Measurements from ENCODE around the gene GPHN.
A peak's percentile ranks its signal among the peaks of the same experiment; 100 is the strongest.

Gene GPHN
- 12.3 to 16.2 reads per million in 2 donors for total RNA-seq

DNA sequence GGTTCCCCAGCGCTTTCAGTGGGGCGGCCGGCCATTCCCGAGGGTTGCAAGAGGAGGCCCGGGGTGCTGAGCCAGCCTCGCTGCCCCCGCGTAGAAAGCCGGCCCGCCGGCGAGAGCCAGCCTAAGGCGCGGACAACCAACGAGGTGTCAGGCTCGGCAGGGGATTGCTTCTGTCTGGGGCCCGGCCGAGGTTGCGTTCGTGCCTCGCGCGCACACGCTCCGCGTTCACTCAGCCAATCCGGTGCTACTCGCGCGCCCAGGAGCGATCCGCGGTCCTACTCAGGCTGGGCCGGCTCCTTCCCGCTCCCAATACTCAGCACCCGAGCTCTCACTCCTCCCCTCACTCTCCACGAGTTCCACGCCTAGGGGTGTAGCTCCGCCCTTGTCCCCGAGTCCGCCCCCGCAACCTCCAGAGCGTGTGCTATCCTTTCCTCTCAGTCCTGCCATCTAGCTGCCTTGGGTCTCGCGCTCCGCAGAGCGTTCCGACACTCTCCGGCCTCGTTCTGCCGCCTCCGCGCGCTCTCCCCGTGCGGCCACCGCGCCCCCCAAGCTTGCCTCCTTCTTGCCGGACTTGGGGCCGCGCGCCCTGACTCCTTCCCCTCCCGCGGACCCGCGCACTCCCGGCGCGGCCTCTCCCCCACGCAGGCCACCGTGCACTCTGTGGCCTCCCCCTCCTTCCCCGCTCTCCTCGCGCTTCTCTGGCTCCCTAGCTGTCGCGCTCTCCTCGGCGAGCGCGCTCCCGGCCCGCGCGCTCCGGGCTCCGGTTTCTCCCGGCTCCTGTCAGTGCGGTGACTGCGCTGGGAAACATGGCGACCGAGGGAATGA lies at the start of gene GPHN:
TSS of gene GPHN (plus strand) at position 426 of the 825 bp plus-strand sequence.
- peak; percentile 65 to 98 (median 80) for DNase-seq

DNA sequence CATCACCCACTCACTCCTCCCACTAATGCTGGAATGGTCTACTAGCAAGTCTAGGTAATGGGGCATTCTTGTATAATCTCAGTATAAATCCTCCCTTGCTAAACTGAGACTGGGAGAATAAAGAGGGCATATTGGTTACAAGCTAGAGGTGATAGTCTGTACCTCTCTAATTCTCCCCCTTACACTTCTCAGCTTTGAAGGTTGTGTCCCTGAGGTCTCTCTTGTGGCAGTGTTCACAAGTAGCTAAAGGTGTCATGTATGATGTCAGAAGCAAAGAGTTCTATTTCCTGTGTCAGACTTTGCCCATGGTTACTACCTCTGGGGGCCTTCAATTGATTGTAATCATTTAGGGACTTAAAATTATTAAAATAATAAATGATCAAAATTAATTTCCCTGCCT lies 48.3 kb upstream of the GPHN start:
- DNase-seq, result peak in 1 of 5 experiments; percentile 15

DNA sequence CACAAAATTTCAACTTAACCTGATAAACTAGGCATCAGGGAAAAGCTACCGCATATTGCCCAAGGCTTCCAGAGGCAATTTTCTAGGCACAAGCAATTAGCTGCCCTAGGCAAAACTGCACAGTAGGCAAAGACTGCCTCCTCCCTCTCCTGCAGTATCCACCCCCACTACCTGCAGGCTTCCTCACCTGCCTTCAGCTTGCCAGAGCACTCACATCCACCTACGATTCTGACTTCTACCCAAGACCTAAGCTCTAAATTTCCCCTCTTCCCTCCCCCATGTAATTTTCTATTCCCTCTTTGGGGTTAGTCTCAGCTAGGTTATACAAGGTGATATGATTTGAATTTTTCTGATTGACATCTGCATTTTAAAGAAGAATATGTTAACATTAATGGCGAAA lies 43.7 kb upstream of the GPHN start:
- DNase-seq, result no peak

DNA sequence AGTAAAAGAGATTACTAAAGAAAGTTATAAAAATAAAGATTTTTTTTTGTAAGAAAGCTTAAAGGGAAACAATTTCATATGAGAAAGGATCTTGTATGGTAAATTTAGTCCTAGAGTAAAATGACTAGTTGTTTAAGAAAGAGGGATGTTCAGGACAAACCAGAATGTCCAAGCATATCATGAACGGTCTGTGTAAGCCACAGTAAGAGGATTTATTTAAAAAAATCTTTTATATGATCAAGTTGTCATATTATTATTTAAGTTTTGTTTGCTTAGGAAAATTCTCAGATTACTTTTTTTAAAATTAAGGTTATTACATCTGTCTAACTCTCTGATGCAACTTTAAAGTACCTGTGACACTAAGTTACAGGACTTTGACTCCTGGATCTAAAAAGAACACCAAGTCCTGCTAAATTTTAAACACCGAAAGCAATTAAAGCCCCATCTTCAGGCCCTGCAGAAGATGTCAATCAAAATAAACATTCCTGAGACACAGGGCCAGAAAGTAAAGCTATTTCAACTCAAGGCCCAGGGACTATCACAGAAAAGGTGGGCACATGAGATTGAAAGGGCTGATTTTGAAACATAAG lies 39.1 kb upstream of the GPHN start:
- DNase-seq, result no peak

DNA sequence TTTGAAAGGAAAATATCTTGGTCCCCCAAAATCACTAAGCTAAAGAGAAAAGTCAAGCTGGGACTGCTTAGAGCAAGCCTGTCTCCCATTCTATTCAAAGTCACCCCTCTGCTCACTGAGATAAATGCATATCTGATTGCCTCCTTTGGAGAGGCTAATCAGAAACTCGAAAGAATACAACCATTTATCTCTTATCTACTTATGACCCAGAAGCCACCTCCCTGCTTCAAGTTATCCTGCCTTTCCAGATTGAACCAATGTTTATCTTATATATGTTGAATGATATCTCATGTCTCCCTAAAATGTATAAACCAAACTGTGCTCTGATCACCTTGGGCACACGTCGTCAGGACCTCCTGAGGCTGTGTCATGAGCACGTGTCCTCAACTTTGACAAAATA lies 36.4 kb upstream of the GPHN start:
- DNase-seq, result no peak

DNA sequence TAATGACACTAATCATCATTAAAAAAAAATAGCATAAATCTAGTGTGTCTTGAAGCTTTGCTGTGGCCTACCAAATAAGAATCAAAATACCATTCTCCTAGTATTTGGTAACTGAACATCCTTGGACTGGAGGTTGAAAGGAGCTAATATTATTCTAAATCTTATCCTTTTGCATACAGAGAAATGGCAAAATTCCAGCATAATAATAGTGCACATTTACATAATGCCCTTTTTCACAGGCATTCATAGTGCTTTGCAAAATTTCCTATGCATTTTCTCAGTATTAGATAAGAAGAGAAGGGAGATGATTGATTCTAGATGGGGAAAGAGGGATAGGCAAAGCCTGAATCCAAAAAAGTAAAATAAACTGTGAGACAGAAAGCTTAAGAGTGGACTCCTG lies 35.7 kb upstream of the GPHN start:
- no peak for DNase-seq

DNA sequence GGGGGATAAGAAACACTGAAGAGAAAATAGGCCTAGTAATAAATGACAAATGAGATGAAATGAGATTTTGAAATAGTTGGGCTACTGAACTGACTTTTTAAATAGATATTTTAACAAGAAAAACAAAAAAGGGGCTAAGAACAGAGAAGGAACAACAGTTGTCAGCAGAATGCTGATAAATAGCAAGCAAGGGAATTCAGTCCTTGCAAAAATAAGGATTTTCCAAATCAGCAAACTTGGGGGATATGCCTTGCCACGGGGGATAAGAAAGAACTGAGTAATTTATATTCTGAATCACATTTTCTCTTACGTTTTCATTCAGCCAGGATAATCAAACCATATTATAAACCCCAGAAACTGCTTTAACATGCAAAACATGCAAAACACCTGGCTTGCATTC lies 34.7 kb upstream of the GPHN start:
- DNase-seq, result no peak

DNA sequence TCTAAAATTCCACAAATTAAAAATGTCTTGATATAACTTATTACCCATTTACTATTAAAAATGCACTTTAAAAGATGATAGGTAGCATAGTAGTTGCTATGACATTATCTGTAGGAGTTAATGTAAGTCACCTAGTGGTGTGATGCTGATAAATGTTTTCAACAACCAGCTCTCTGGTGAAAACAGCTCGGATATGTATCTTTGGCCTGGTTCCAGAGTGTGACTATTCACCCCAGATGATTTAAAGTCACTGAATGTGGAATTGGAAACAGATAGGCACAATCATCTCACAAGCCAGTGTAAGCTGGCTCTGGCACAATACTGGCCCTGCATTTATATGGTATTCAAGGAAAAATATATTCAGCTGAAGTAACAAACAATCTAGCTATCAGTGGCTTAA lies 31.0 kb upstream of the GPHN start:
- DNase-seq, result no peak

DNA sequence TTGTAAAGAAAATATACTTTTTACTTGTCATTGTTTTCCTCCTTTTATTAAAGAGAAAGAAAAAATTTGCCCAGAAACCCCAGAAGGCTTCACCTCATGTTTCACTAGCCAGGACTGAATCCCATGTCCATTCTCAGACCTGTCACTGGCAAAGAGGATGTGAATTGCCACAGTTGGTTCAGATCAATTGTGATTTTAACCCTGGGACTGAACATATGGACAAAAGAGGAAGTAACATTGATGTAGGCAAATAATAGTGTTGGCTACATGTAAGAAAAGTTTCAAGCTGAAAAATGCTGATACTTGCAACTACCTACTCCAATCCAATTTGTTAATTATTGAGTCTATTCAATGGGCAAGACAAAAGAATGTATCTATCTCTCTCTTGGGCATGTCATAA lies 30.4 kb upstream of the GPHN start:
- DNase-seq, result no peak

DNA sequence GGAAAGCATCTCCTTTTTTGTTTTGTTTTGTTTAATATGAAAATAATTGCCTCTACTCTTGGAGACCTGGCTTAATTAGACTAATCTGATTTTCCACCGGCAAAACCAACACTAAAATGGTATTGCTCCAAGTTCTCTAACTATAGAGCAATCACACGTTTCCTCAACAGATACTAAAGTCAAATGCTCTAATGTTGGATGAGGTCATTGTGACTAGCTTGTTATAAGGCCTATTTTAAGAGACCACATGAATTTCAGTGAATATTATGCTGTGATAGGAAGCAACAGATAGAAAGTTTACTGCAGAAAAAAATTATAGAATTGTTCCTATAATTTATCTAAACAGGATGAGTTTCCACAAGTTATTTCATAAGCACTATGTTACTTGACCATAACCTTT lies 25.1 kb upstream of the GPHN start:
- no peak for DNase-seq

DNA sequence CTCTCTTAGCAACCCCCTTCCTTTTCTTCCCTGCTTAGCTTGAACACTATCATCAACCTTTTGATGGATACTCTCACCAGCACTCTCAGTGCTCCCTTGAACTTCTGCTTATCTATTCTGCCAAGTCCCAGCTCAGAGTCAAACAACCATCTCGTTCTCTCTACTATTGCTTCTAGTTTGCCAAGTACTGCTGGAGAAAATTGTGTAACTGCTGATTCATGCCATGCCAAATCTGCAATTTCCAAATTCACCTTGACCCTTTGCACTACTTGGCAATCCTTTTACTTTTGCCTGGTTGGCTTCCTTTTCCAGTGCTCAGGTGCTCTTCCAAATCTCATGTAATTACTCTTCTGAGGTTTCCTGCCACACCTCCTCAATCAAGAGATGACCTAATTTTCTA lies 24.6 kb upstream of the GPHN start:
- DNase-seq, result no peak

DNA sequence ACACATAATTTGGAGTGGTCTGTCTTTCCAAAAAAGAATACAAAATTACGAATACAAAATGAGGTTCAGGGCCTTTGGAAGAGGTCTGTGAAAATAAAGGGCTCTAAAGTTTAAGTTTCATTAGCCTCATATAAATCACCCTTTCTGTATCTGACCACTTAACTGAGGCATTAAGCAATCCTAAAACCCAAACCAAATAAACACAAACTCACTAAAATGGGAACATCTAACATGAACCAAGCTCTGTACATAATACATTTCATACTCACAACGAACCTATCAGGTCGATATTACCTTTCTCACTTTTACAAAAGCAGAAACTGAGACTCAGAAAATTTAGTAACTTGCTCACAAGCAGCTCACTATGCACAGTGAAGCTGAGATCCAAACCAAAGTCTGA lies 22.9 kb upstream of the GPHN start:
- DNase-seq, result no peak

DNA sequence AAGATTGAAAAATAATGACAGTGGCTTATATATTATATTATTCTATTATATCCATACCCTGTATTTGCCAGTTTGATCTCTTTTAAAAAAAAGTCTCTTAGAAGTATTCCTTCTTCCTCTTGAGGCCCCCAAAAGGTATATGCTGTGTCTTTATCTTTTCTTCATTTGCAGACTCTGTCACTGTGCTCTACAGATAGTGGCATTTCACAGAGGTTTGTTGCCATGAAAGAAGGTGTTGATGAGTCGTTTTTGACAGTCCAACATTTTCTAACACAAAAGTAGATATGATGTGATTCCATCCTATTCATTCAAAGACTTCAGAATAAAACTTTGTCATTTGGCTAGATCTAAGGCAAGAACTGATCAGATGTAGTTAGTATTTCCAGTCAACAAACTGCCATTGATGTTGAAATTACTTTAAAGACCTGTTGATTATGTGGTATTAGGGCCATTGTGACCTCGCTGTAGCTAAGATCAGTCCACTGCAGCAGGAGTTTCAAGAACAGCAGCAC lies 22.0 kb upstream of the GPHN start, which contains the start of gene CCDC196:
TSS of gene CCDC196 (plus strand) at position 462 of the 512 bp plus-strand sequence. CDS start 132 bp downstream, outside the sequence.
- DNase-seq, result no peak

DNA sequence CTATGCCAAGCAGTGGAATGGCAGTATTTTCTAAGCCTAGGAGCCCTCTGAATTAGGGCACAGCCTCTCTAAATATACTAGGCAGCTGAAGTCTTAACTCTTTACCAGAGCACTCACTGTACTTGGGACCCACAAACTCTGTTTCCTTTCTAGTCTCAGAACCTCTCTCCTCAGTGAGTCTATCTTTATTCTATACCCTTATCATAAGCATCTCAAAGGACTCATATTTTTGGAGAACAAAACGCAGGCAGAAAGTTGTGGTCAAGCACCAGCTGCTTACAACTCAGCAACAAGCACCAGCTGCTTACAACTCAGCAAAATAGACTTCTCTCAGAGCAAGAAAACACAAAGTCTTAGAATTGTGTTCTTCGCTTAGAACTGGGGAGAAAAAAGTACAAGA lies 20.8 kb upstream of the GPHN start:
- DNase-seq, result peak in 1 of 5 experiments; percentile 27

DNA sequence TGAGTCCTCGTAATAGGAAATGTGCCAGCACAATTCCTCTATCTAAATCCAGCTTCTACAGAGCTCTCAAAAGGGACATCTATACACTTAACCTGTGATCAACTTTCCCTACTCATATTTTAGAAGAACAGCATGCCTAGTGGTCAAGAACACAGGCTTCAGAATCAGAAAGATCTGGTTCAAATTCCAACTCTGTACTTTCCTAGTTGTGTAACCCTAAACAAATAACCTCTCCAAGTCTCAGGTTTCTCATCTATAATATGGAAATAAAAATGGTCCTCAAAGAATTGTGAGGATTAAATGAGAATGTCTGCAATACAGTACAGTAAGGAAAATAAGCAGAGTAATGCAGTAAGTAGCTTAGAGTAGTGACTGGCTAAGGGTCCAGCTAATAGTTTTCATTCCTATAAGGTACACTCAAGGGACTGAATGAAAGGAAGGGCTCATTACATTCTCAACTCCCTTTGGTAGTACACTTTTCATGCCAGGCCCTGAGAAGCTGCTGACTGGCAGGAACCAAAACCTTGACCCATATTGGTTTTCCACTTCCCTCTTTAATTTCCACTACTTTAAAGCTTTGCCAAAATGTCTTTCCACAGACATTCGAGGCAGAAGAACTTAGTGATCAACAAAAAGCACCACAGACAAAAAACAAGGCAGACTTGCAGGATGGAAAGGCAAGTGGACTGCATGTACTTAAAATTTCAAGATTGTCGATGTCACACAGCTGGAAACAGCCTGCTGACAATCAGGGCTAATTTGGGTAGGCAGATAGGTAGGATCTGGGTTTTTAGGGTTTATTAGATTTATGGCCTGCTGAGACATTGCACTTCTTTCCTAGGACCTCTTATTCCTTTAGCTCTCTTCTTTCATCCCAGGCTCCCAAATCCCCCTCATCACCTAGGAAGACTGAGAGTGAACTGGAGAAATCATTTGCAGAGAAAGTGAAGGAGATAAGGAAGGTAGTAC lies 17.5 kb upstream of the GPHN start:
- DNase-seq, result no peak

DNA sequence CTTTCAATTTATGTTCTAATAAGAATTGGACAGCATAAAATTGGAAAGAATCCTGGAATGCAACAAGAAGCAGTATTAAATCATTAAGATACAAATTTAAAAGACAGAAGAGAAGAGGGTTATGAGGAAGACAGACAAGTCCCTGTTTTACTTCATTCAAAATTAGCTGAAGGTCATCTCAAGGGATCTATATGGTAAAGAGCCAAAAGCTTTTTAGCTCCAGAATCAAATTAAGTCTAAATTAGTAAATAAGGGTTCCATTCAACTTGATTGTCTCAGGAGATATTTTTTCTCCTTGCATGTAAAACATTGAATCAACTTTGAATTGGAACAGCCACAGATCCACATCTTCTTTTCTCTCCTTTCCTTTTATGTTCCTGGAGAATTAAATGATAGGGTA lies 14.2 kb upstream of the GPHN start:
- no peak for DNase-seq

DNA sequence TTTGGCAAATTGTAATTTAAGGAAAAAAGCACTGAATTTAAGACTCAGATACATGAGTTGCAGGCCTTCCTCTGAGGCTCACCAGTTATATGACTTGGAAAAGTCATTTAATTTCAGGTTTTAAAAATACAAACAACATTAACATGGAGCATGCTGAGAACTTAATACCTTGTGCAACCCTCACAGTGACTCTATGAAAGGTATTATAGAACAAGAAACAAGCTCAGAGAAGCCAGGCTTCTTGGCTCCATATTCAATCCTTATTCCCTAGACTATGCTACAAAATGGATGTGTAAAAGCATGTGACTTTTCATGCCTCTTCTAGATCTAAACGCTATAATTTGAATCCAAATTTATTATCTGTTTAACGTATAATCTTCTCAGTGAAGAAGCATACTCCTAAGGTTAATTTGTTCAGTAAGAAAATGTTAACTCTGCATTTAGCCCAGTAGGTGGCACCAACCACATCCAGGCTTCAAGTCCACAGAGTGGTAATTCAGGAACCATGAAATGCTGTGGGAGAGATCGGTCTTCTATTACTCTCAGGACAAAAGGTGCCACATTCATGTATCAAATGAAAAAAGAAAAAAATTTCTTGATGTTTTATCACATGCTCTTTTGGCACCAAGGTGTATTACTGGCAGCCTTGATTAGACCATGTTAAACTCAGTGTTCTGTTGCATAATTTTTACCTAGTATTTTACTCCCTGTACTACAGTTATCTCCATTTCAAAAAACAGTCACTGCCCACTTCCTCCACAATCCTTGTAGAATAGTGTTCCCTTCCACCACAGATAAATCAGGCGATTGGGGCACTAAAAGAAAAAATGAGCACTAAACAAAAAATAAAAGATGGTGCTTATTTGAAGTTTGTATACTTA lies 12.5 kb upstream of the GPHN start:
- DNase-seq, result peak in 3 of 5 experiments; percentile 4 to 68 (median 7)

DNA sequence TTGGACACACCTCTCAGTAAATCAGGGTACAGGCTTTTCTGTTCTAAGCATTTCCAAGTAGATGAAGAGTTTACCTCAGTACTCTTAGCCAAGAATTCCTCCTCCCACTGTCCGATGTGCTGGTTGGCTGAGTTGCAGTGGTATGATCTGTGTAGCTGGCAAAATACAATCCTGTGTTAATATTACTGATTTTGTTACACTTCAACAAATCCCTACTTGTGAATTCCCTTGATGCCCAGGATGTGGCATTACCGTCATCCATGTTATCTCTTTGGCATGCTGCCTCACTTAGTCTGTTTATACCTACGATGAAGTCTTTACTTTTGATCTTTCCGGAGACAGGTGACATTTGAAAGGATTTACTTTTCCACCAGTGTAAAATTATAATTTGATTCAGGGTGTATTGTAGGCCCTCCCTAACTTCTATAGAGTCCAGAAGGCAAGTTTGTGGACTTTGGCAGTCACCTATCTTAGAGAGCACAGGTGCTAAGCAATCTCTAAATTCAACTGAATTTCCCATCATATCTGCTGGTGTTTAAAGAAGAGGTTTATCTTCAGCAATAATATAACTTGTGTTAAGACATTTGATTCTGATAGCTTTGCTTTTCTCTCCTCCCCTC lies 11.6 kb upstream of the GPHN start:
- DNase-seq, result no peak

DNA sequence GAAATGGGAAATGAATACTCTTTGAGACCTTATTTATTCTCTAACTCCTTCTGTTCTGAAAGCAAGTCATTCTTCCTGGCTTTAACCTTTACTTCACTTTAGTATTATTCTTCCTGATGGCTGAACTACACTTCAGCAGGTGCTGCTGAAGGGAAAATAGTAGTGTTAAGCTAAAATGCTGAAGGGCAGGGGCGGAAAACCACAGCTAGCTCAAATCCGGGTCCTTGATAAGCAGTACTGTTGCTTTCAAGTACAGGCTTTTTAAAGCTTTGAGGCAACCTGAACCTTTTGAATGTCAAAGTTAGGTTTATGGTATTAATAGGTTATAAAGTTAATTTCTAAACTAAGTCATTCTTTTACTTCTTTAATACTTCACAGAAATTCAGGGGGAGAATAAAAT lies 11.0 kb upstream of the GPHN start:
- DNase-seq, result peak in 1 of 5 experiments; percentile 24

DNA sequence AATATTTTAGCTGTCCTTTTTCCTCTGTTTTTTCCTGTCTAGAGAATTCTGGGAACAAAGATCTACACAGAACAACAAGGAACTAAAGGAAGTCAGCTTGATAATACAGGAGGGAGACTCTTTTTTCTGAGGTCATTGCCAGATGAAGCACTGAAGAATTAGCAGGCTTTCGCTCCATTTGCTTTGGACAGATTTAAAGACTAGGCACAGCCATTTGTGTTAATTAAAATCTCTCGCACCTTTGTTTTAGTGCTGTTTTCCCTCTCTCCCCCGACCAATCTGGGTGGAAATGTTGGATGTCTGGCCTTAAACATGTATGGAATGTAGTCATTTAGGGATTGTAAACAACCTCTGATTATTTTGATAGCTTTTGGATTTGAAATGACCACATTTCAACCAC lies 9.6 kb upstream of the GPHN start:
- no peak for DNase-seq

DNA sequence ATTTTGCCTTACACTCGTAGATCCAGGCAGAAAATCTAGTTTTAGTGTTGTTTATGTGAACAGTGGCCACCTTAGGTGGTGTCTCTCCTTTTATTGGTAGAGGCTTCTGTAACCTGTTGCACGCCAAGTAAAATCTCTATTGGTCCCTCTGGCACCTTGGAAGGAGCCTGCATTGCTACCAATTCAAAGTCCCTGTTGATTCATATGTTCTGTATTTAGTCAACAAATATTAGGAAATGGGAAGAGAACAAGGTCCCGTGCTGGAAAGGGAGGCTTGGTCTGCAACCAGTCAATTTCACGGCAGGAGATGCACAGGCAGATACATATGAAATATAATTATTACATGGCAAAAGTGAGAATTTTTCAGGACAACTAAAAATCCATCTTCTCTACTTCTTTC lies 6.4 kb upstream of the GPHN start:
- DNase-seq, result no peak
